Natural killer cell (primary cell): ENCODE data around the gene CEP128. TPM values are rescaled to one million over a fixed set of nuclear protein-coding genes. Genes with fewer than 3 reads are reported as not detected.
"Not testable (repeated sequence)": the region's sequence is repeated elsewhere in the genome, so short reads cannot be mapped to it uniquely, and the experiment has no call there.

Source experiments
- ATAC-seq, 3 donors: fragments of 150-1000 bp in 2 of 3; fragments of 200-7000 bp in 1 of 3; cut with Tn5 transposase; 1 replicate in 1 of 3; 2 replicates in 2 of 3; pipeline ENCODE4 v1.10.0; 2021; ENCODE audit warnings: mild to moderate bottlenecking in 2 of 3, moderate library complexity in 2 of 3
- DNase-seq, 2 donors: peaks; one replicate each; pipeline versions ENCODE4 v3.0.0 to v3.0.0-alpha.2; 2013 to 2021; ENCODE audit warnings: mixed read lengths in 1 of 2
- H3K27ac ChIP-seq: one replicate; pipeline ENCODE4 v1.5.1; 2013; ENCODE audit warnings: mild to moderate bottlenecking, low read length
- H3K27me3 ChIP-seq: one replicate; pipeline ENCODE4 v1.6.1; 2013; ENCODE audit warnings: low read length; ENCODE audit not compliant: control insufficient read depth, insufficient read depth
- H3K36me3 ChIP-seq: one replicate; pipeline ENCODE4 v1.6.1; 2013; ENCODE audit warnings: low read length; ENCODE audit not compliant: control insufficient read depth, insufficient read depth
- H3K4me1 ChIP-seq: one replicate; pipeline ENCODE4 v1.6.1; 2013; ENCODE audit warnings: low read length; ENCODE audit not compliant: control insufficient read depth, insufficient read depth
- H3K4me3 ChIP-seq: one replicate; pipeline ENCODE4 v1.5.1; 2013; ENCODE audit warnings: low read length
- H3K9me3 ChIP-seq: one replicate; pipeline ENCODE4 v1.6.1; 2013; ENCODE audit warnings: low read length; ENCODE audit not compliant: control insufficient read depth, insufficient read depth
- H3K27ac Mint-ChIP-seq, 2 donors: one replicate each; pipeline ENCODE4 v1.8.0; 2022; ENCODE audit warnings: mild to moderate bottlenecking in 2 of 2, mixed read lengths in 2 of 2, moderate library complexity in 1 of 2
- H3K27me3 Mint-ChIP-seq, 2 donors: one replicate each; pipeline ENCODE4 v1.8.0; 2022; ENCODE audit warnings: low read depth in 2 of 2, mixed read lengths in 2 of 2
- H3K36me3 Mint-ChIP-seq: one replicate; pipeline ENCODE4 v1.8.0; 2022; ENCODE audit warnings: mixed read lengths
- H3K4me1 Mint-ChIP-seq, 2 donors: one replicate each; pipeline ENCODE4 v1.8.0; 2022; ENCODE audit warnings: mixed read lengths in 2 of 2
- H3K4me3 Mint-ChIP-seq: one replicate; pipeline ENCODE4 v1.8.0; 2022; ENCODE audit warnings: mild to moderate bottlenecking, moderate library complexity, mixed read lengths
- H3K9me3 Mint-ChIP-seq, 2 donors: one replicate each; pipeline ENCODE4 v1.8.0; 2022; ENCODE audit warnings: mixed read lengths in 2 of 2
- CTCF ChIP-seq: fragments of 200-600 bp; IDR thresholded peaks from one replicate; pipeline ENCODE4 v1.8.0; 2022; ENCODE audit warnings: antibody characterized with exemption
- WGBS: methylation state at CpG from one replicate; pipeline ENCODE4 v1.1.7; 2013; ENCODE audit warnings: missing lambda C conversion rate; ENCODE audit not compliant: insufficient coverage; 5-methylcytosine and 5-hydroxymethylcytosine counted together
- intact Hi-C: fragments of 100-400 bp; cut with micrococcal nuclease; formaldehyde crosslinking; loops from one replicate; pipeline ENCODE4 v1.14.2; 2022
- total RNA-seq, 4 donors: library from RNA; stranded (reverse); fragments of 120-200 nt in 1 of 4; gene quantifications; one replicate each; pipeline versions ENCODE4 v1.2.3 to v1.2.4, GENCODE V29; 2013 to 2022

The CEP128 gene
- total RNA-seq, 3 donors from 2014 or later (not counting 1 experiment from before 2014, with no cell fraction given): 14.4 to 16.7 (median 15.6) TPM

GRCh38 chr14:80923368-80923767 is 18.2 kb downstream of the CEP128 start:
- Mint-ChIP-seq H3K4me3 (no peak overlapping the region), H3K27ac (peak overlapping the region in 1 of 2 donors; percentile 42), H3K4me1 (peaks cover 0 to 14% of the 10 kb centered on the region in 2 donors), H3K9me3 (no peaks in the 10 kb centered on the region), H3K27me3 (no peaks in the 10 kb centered on the region), H3K36me3 (no peaks in the 10 kb centered on the region)
- no peaks in the 10 kb centered on the region for H3K27me3 ChIP-seq
- ATAC-seq: no peak
- TF ChIP-seq CTCF: no peak
- no peaks in the 10 kb centered on the region for H3K36me3 ChIP-seq
- DNase-seq: no peak
- no peaks in the 10 kb centered on the region for H3K9me3 ChIP-seq
- no peaks in the 10 kb centered on the region for H3K4me1 ChIP-seq
- H3K27ac ChIP-seq: no peak overlapping the region
- intact Hi-C loops: no loop called here
- no peak overlapping the region for H3K4me3 ChIP-seq

GRCh38 chr14:80919622-80920021 is 21.9 kb downstream of the CEP128 start:
- DNase-seq (no peak), ATAC-seq (no peak)
- no peak for TF ChIP-seq CTCF
- no peaks in the 10 kb centered on the region for H3K36me3 ChIP-seq
- H3K27me3 ChIP-seq: no peaks in the 10 kb centered on the region
- no peaks in the 10 kb centered on the region for H3K9me3 Mint-ChIP-seq
- H3K4me1 ChIP-seq: no peaks in the 10 kb centered on the region
- H3K27ac ChIP-seq: no peak overlapping the region
- peaks cover 0 to 4% of the 10 kb centered on the region in 2 donors for H3K4me1 Mint-ChIP-seq
- H3K9me3 ChIP-seq: no peaks in the 10 kb centered on the region
- peaks cover 9% of the 10 kb centered on the region for H3K36me3 Mint-ChIP-seq
- H3K27ac Mint-ChIP-seq: no peak overlapping the region
- H3K27me3 Mint-ChIP-seq: no peaks in the 10 kb centered on the region
- H3K4me3 Mint-ChIP-seq: no peak overlapping the region
- 83% methylated on average over 1 of the region's 3 CpGs for WGBS
- intact Hi-C loops: no loop called here
- H3K4me3 ChIP-seq: no peak overlapping the region

GRCh38 chr14:80912013-80912412 is 29.5 kb downstream of the CEP128 start:
- H3K27me3 ChIP-seq, H3K4me3 Mint-ChIP-seq, H3K36me3 Mint-ChIP-seq, H3K27ac Mint-ChIP-seq, intact Hi-C loops, H3K27ac ChIP-seq, H3K4me1 Mint-ChIP-seq, ATAC-seq, DNase-seq, H3K9me3 Mint-ChIP-seq, H3K27me3 Mint-ChIP-seq, H3K4me1 ChIP-seq, H3K9me3 ChIP-seq, H3K4me3 ChIP-seq, H3K36me3 ChIP-seq: not testable (repeated sequence)
- 96% methylated on average over 10 of the region's 11 CpGs for WGBS

GRCh38 chr14:80906946-80907345 is 34.6 kb downstream of the CEP128 start:
- 100% methylated on average over 4 of the region's 4 CpGs for WGBS
- no peaks in the 10 kb centered on the region for H3K9me3 Mint-ChIP-seq
- TF ChIP-seq CTCF: no peak
- Histone ChIP-seq H3K4me1 (no peaks in the 10 kb centered on the region), H3K27me3 (no peaks in the 10 kb centered on the region), H3K4me3 (no peak overlapping the region), H3K27ac (no peak overlapping the region), H3K9me3 (no peaks in the 10 kb centered on the region), H3K36me3 (no peaks in the 10 kb centered on the region)
- H3K4me1 Mint-ChIP-seq: no peaks in the 10 kb centered on the region
- no peaks in the 10 kb centered on the region for H3K27me3 Mint-ChIP-seq
- H3K36me3 Mint-ChIP-seq: no peaks in the 10 kb centered on the region
- no peak for DNase-seq
- H3K4me3 Mint-ChIP-seq: no peak overlapping the region
- intact Hi-C loops: no loop called here
- H3K27ac Mint-ChIP-seq: no peak overlapping the region
- no peak for ATAC-seq
